ENCODE measurements around the gene WDR5B.

The WDR5B gene

GRCh38 chr3:122389197-122389596, 26.7 kb downstream of the WDR5B start:
- no peak overlapping the region for H3K14ac ChIP-seq (ENCODE audit: low read length in 2 of 2)
- DNase-seq = no peak
- no peak overlapping the region for H2BK5ac ChIP-seq (ENCODE audit: low read depth, low read length, poor library complexity, severe bottlenecking)
- no peak overlapping the region for H3K4me2 ChIP-seq (ENCODE audit: low read length, poor library complexity, severe bottlenecking)
- no peak overlapping the region for H4K8ac ChIP-seq (ENCODE audit: low read length)
- H2BK12ac ChIP-seq (ENCODE audit: low read length in 2 of 2) = no peak overlapping the region
- H3K4me3 ChIP-seq (ENCODE audit: insufficient read depth in 1 of 2, low read depth in 1 of 2, low read length in 2 of 2) = no peak overlapping the region
- no peak overlapping the region for H3K27ac ChIP-seq (ENCODE audit: low read length, poor library complexity, severe bottlenecking)
- peaks cover 0 to 18% of the 10 kb centered on the region in 2 experiments for H3K36me3 ChIP-seq (ENCODE audit: control insufficient read depth in 1 of 2, insufficient read depth in 2 of 2, low read depth in 1 of 2, low read length in 2 of 2)
- no peak overlapping the region for H2AK5ac ChIP-seq (ENCODE audit: low read length, severe bottlenecking)
- no peaks in the 10 kb centered on the region for H3K27me3 ChIP-seq (ENCODE audit: control insufficient read depth in 1 of 2, insufficient read depth in 1 of 2, low read length in 2 of 2)
- H3K9ac ChIP-seq (ENCODE audit: low read length) = no peak overlapping the region
- no peak overlapping the region for H2AFZ ChIP-seq (ENCODE audit: low read depth, low read length)
- no peaks in the 10 kb centered on the region for H3K9me3 ChIP-seq (ENCODE audit: control insufficient read depth, low read length)
- no peak overlapping the region for H3K4ac ChIP-seq (ENCODE audit: low read depth in 1 of 2, low read length in 2 of 2)
- H3K4me1 ChIP-seq (ENCODE audit: control insufficient read depth, insufficient read depth, low read depth, low read length) = peaks cover 4% of the 10 kb centered on the region
- H3K23ac ChIP-seq (ENCODE audit: low read length in 2 of 2) = no peak overlapping the region
- H4K91ac ChIP-seq (ENCODE audit: low read length) = no peak overlapping the region
- H3K18ac ChIP-seq (ENCODE audit: low read depth in 1 of 2, low read length in 2 of 2) = no peak overlapping the region
- no peak overlapping the region for H2BK120ac ChIP-seq (ENCODE audit: low read depth, low read length)
- H2BK15ac ChIP-seq (ENCODE audit: low read depth, poor library complexity, severe bottlenecking) = no peak overlapping the region
- H3K79me1 ChIP-seq (replicated peaks; ENCODE audit: low read length, poor library complexity, severe bottlenecking) = peaks cover 17% of the 10 kb centered on the region

- no peaks in the 10 kb centered on the region for H3K4me1 ChIP-seq (ENCODE audit: control insufficient read depth, insufficient read depth, low read depth, low read length)
- WGBS = 92% methylated on average over 2 of the region's 3 CpGs
These were observed 28.2 kb downstream of the WDR5B start for GRCh38 chr3:122387709-122388108.

GRCh38 chr3:122383771-122384697, 31.8 kb downstream of the WDR5B start, which contains the start of gene FAM162A:
Gene FAM162A, plus strand, starts transcription at chr3:122384182. Its CDS starts 84 bp downstream, at chr3:122384266.
- Histone ChIP-seq H2AFZ (ENCODE audit: low read depth, low read length) (peak within 1 kb of the TSS; percentile 76), H3K23ac (ENCODE audit: low read length in 2 of 2) (no peak within 1 kb of the TSS), H3K4me2 (ENCODE audit: low read length, poor library complexity, severe bottlenecking) (peak within 1 kb of the TSS; percentile 78), H2BK12ac (ENCODE audit: low read length in 2 of 2) (no peak within 1 kb of the TSS), H3K9ac (ENCODE audit: low read length) (peak within 1 kb of the TSS; percentile 94), H4K8ac (ENCODE audit: low read length) (peak within 1 kb of the TSS; percentile 87), H4K91ac (ENCODE audit: low read length) (no peak within 1 kb of the TSS), H3K4ac (ENCODE audit: low read depth in 1 of 2, low read length in 2 of 2) (peak within 1 kb of the TSS; percentile 57 to 74), H2BK5ac (ENCODE audit: low read depth, low read length, poor library complexity, severe bottlenecking) (no peak within 1 kb of the TSS), H3K18ac (ENCODE audit: low read depth in 1 of 2, low read length in 2 of 2) (peak within 1 kb of the TSS; percentile 63 to 67), H3K9me3 (ENCODE audit: control insufficient read depth, low read length) (no peaks in the 10 kb centered on the region), H2BK15ac (ENCODE audit: low read depth, poor library complexity, severe bottlenecking) (no peak within 1 kb of the TSS), H3K4me3 (ENCODE audit: insufficient read depth in 1 of 2, low read depth in 1 of 2, low read length in 2 of 2) (peak within 1 kb of the TSS; percentile 77 to 93), H3K14ac (ENCODE audit: low read length in 2 of 2) (no peak within 1 kb of the TSS), H3K79me1 (replicated peaks; ENCODE audit: low read length, poor library complexity, severe bottlenecking) (peaks cover 19% of the 10 kb centered on the region), H3K27ac (ENCODE audit: low read length, poor library complexity, severe bottlenecking) (peak within 1 kb of the TSS; percentile 49), H3K4me1 (ENCODE audit: control insufficient read depth, insufficient read depth, low read depth, low read length) (peaks cover 2% of the 10 kb centered on the region), H2AK5ac (ENCODE audit: low read length, severe bottlenecking) (no peak within 1 kb of the TSS), H3K27me3 (ENCODE audit: control insufficient read depth in 1 of 2, insufficient read depth in 1 of 2, low read length in 2 of 2) (no peaks in the 10 kb centered on the region), H3K36me3 (ENCODE audit: control insufficient read depth in 1 of 2, insufficient read depth in 2 of 2, low read depth in 1 of 2, low read length in 2 of 2) (peaks cover 0 to 17% of the 10 kb centered on the region in 2 experiments), H2BK120ac (ENCODE audit: low read depth, low read length) (peak within 1 kb of the TSS; percentile 6)
- DNase-seq = peak; percentile 92
- 4% methylated on average over 44 of the region's 52 CpGs for WGBS

More at GRCh38 chr3:122387709-122388108, 28.2 kb downstream of the WDR5B start:
- no peak for DNase-seq
- H3K9ac ChIP-seq (ENCODE audit: low read length) = no peak overlapping the region
- no peak overlapping the region for H4K8ac ChIP-seq (ENCODE audit: low read length)
- no peak overlapping the region for H3K14ac ChIP-seq (ENCODE audit: low read length in 2 of 2)
- H2BK120ac ChIP-seq (ENCODE audit: low read depth, low read length) = no peak overlapping the region
- H3K23ac ChIP-seq (ENCODE audit: low read length in 2 of 2) = no peak overlapping the region
- H3K4ac ChIP-seq (ENCODE audit: low read depth in 1 of 2, low read length in 2 of 2) = no peak overlapping the region
- H2BK15ac ChIP-seq (ENCODE audit: low read depth, poor library complexity, severe bottlenecking) = no peak overlapping the region
- H3K9me3 ChIP-seq (ENCODE audit: control insufficient read depth, low read length) = no peaks in the 10 kb centered on the region
- no peak overlapping the region for H3K18ac ChIP-seq (ENCODE audit: low read depth in 1 of 2, low read length in 2 of 2)
- H2AK5ac ChIP-seq (ENCODE audit: low read length, severe bottlenecking) = no peak overlapping the region
- no peak overlapping the region for H2AFZ ChIP-seq (ENCODE audit: low read depth, low read length)
- H3K79me1 ChIP-seq (replicated peaks; ENCODE audit: low read length, poor library complexity, severe bottlenecking) = peaks cover 16% of the 10 kb centered on the region
- no peak overlapping the region for H3K4me3 ChIP-seq (ENCODE audit: insufficient read depth in 1 of 2, low read depth in 1 of 2, low read length in 2 of 2)
- no peak overlapping the region for H2BK5ac ChIP-seq (ENCODE audit: low read depth, low read length, poor library complexity, severe bottlenecking)
- no peak overlapping the region for H3K4me2 ChIP-seq (ENCODE audit: low read length, poor library complexity, severe bottlenecking)
- H3K27me3 ChIP-seq (ENCODE audit: control insufficient read depth in 1 of 2, insufficient read depth in 1 of 2, low read length in 2 of 2) = no peaks in the 10 kb centered on the region
- no peak overlapping the region for H3K27ac ChIP-seq (ENCODE audit: low read length, poor library complexity, severe bottlenecking)
- H3K36me3 ChIP-seq (ENCODE audit: control insufficient read depth in 1 of 2, insufficient read depth in 2 of 2, low read depth in 1 of 2, low read length in 2 of 2) = peaks cover 0 to 16% of the 10 kb centered on the region in 2 experiments
- no peak overlapping the region for H4K91ac ChIP-seq (ENCODE audit: low read length)
- no peak overlapping the region for H2BK12ac ChIP-seq (ENCODE audit: low read length in 2 of 2)

GRCh38 chr3:122382888-122383666, 32.8 kb downstream of the WDR5B start, which contains the start of gene MIX23:
Gene MIX23, minus strand, starts transcription at chr3:122383231. Its CDS starts 7 bp downstream, at chr3:122383224.
- no peak within 1 kb of the TSS for H2BK5ac ChIP-seq (ENCODE audit: low read depth, low read length, poor library complexity, severe bottlenecking)

More at GRCh38 chr3:122382888-122383666, 32.8 kb downstream of the WDR5B start, which contains the start of gene MIX23:
- Histone ChIP-seq H2BK120ac (ENCODE audit: low read depth, low read length) (peak within 1 kb of the TSS; percentile 6), H2BK12ac (ENCODE audit: low read length in 2 of 2) (no peak within 1 kb of the TSS), H2BK15ac (ENCODE audit: low read depth, poor library complexity, severe bottlenecking) (no peak within 1 kb of the TSS), H3K27ac (ENCODE audit: low read length, poor library complexity, severe bottlenecking) (peak within 1 kb of the TSS; percentile 49), H2AFZ (ENCODE audit: low read depth, low read length) (peak within 1 kb of the TSS; percentile 76), H3K14ac (ENCODE audit: low read length in 2 of 2) (no peak within 1 kb of the TSS), H4K8ac (ENCODE audit: low read length) (peak within 1 kb of the TSS; percentile 87), H3K36me3 (ENCODE audit: control insufficient read depth in 1 of 2, insufficient read depth in 2 of 2, low read depth in 1 of 2, low read length in 2 of 2) (peaks cover 0 to 18% of the 10 kb centered on the region in 2 experiments), H3K4me1 (ENCODE audit: control insufficient read depth, insufficient read depth, low read depth, low read length) (peaks cover 2% of the 10 kb centered on the region), H3K23ac (ENCODE audit: low read length in 2 of 2) (no peak within 1 kb of the TSS), H3K9me3 (ENCODE audit: control insufficient read depth, low read length) (no peaks in the 10 kb centered on the region), H3K4me3 (ENCODE audit: insufficient read depth in 1 of 2, low read depth in 1 of 2, low read length in 2 of 2) (peak within 1 kb of the TSS; percentile 77 to 93), H4K91ac (ENCODE audit: low read length) (no peak within 1 kb of the TSS), H3K18ac (ENCODE audit: low read depth in 1 of 2, low read length in 2 of 2) (peak within 1 kb of the TSS; percentile 63 to 67), H3K4ac (ENCODE audit: low read depth in 1 of 2, low read length in 2 of 2) (peak within 1 kb of the TSS; percentile 57 to 74), H3K4me2 (ENCODE audit: low read length, poor library complexity, severe bottlenecking) (peak within 1 kb of the TSS; percentile 78), H3K9ac (ENCODE audit: low read length) (peak within 1 kb of the TSS; percentile 94), H2AK5ac (ENCODE audit: low read length, severe bottlenecking) (no peak within 1 kb of the TSS), H3K27me3 (ENCODE audit: control insufficient read depth in 1 of 2, insufficient read depth in 1 of 2, low read length in 2 of 2) (no peaks in the 10 kb centered on the region), H3K79me1 (replicated peaks; ENCODE audit: low read length, poor library complexity, severe bottlenecking) (peaks cover 19% of the 10 kb centered on the region)
- DNase-seq = peak; percentile 89
- 2% methylated on average over 30 of the region's 31 CpGs for WGBS
